ENCODE data around the gene METTL8.
A peak's percentile ranks its signal among the peaks of the same experiment; 100 is the strongest.
"Not testable (repeated sequence)": the region's sequence is repeated elsewhere in the genome, so short reads cannot be mapped to it uniquely, and the experiment has no call there.

Gene METTL8

DNA sequence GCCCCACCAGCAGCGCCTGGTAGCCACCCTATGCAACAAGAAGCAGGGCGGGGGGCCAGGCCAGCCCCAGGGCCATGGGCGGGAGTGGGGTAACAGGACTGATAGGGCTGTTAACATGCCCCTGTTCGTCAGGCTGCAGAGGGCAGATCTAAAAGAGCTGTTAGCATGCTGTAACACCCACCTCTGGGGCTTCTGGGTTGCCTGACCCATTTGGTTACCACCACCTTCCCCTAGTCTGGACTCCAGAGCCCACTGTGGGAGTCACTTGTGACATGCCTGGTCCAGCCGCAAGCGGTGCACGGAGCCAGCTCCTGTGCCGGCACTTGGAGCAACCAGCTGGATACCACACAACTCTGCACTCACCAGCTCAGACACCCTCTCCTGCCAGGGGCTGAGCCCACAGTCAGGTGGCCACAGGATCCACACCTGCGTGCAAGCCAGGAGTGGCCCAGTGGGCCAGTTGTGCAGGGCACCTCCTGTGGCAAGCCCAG, 2.1 kb downstream of the METTL8 start:
- DNase-seq (ENCODE audit: insufficient read length, low spot score) = no peak
- FAIRE-seq = no peak
- TF ChIP-seq CTCF (IDR thresholded peaks at IDR 0.05; ENCODE audit: insufficient read depth, missing control alignments) = no peak

- FAIRE-seq = no peak
- DNase-seq (ENCODE audit: insufficient read length, low spot score) = no peak
- no peak for TF ChIP-seq CTCF (IDR thresholded peaks at IDR 0.05; ENCODE audit: insufficient read depth, missing control alignments)
These were observed 3.0 kb downstream of the METTL8 start for GRCh38 chr2:171430516-171431410.

- DNase-seq (ENCODE audit: insufficient read length, low spot score); FAIRE-seq: not testable (repeated sequence)
These were observed 10.9 kb downstream of the METTL8 start for GRCh38 chr2:171422710-171423495.

DNA sequence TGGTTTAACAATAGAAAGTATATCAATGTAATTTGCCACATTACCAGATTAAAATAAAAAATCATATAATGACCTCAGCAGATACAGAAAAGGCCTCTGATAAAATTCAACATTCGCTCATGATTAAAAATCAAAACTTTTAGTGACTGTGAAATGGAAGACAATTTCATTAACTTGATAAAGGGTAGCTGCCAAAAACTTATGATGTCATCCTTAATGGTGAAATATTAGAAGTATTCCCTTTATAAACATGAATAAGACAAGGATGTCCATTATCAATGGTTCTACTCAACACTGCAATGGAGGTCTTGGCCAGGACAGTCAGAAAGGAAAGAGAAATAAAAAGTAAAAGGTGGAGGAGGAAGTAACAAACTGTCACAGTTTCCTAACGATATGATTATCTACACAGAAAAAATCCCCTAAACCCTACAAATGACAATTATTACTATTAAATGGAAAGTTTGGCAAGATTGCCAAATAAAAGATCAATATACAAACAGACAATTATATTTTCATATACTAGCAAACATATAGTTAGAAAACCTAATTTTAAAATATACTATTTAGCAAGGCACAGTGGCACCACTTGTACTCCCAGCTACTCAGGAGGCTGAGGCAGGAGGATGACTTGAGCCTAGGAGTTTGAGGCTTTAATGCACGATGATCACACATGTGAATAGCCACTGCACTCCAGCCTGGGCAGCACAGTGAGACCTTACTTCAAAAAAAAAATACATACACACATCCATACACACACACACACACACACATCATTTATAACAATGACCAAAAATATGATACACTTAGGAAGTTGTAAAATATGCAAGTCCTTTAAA, 12.8 kb downstream of the METTL8 start:
- no peak for FAIRE-seq
- no peak for TF ChIP-seq CTCF (IDR thresholded peaks at IDR 0.05; ENCODE audit: insufficient read depth, missing control alignments)
- DNase-seq (ENCODE audit: insufficient read length, low spot score) = no peak

- TF ChIP-seq CTCF (IDR thresholded peaks at IDR 0.05; ENCODE audit: insufficient read depth, missing control alignments) = no peak
- DNase-seq (ENCODE audit: insufficient read length, low spot score) = no peak
- no peak for FAIRE-seq
These were observed 14.5 kb downstream of the METTL8 start for GRCh38 chr2:171419333-171419732.

DNA sequence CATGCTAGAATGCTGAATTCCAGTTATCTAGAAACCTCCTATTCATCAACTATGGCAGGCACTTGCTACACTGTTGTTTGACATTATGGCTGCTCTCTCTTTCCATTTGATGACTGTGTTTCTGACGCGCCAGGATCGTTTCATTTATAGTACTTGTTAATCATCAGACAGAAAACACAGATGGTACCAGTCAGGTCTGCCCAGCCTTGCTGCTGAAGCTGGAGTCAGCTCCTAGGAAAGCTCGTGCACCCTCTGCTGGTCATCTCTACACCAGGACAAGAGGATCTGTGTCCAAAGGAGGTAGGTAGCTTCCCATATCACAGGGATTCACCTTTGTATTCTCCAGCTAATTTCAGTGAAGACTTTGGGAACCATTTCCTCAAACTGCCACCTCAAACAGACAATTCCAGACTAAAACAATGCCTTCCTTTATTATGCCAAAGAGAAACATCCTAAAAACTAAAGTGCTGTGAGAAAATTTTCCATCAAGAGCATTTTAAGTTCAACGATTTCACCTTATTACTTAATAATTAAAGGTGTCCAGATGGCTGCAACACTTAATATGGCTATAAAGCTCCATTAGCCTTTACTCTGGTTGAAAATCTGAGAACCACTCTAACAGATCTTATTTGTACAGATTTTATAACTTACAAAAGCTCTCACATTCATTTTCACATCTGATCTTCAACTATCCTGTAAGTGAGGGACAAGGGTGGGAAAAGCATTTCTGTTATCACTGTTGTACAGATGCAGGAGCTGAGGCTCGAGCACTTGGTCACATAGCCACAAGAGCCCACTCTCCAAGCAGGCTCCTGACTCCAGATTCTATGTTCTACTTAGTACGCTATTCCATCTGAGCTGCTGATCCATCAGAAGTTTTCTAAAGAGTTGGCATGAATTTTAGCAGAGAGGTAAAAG, 17.5 kb downstream of the METTL8 start:
- peak; percentile 96 for TF ChIP-seq CTCF (IDR thresholded peaks at IDR 0.05; ENCODE audit: insufficient read depth, missing control alignments)
- peak; percentile 50 for DNase-seq (ENCODE audit: insufficient read length, low spot score)
- FAIRE-seq = peak; percentile 89

GRCh38 chr2:171414645-171415044, 19.1 kb downstream of the METTL8 start:
- DNase-seq (ENCODE audit: insufficient read length, low spot score); FAIRE-seq: not testable (repeated sequence)
